HuH-7 (cell line): ENCODE results near the gene ZNF766.
"Not testable (repeated sequence)": the region's sequence is repeated elsewhere in the genome, so short reads cannot be mapped to it uniquely, and the experiment has no call there.

Experiments
- DNase-seq: peaks from one replicate; pipeline ENCODE4 v3.0.0; 2011; ENCODE audit warnings: low spot score

Gene ZNF766

GRCh38 chr19:52275988-52276387 lies 6.6 kb downstream of the ZNF766 start:
- no peak for DNase-seq

GRCh38 chr19:52277471-52277870 lies 8.1 kb downstream of the ZNF766 start:
- DNase-seq, result no peak

GRCh38 chr19:52286256-52286655 lies 16.9 kb downstream of the ZNF766 start:
- no peak for DNase-seq

GRCh38 chr19:52291781-52292180 lies 22.4 kb downstream of the ZNF766 start:
- no peak for DNase-seq

- not testable (repeated sequence) for DNase-seq
Observed at GRCh38 chr19:52292946-52293345, 23.6 kb downstream of the ZNF766 start.

- peak; percentile 6 for DNase-seq
Observed at GRCh38 chr19:52296400-52296772, 27.0 kb downstream of the ZNF766 start.

GRCh38 chr19:52296773-52297600 lies 27.6 kb downstream of the ZNF766 start, which contains the start of gene ZNF480:
Gene ZNF480, plus strand, starts transcription at chr19:52297169. Its CDS starts 3,244 bp downstream, at chr19:52300413.
- DNase-seq, result peak; percentile 72

- DNase-seq, result no peak
Observed at GRCh38 chr19:52297601-52298364, 28.4 kb downstream of the ZNF766 start.

GRCh38 chr19:52307275-52307674 lies 37.9 kb downstream of the ZNF766 start:
- DNase-seq, result no peak

GRCh38 chr19:52322429-52322828 lies 53.0 kb downstream of the ZNF766 start:
- DNase-seq, result no peak

GRCh38 chr19:52331757-52332156 lies 62.4 kb downstream of the ZNF766 start:
- DNase-seq, result no peak

- DNase-seq, result no peak
Observed at GRCh38 chr19:52335768-52336116, 66.4 kb downstream of the ZNF766 start.

- DNase-seq, result peak; percentile 68
Observed at GRCh38 chr19:52336117-52336790, 66.9 kb downstream of the ZNF766 start, which contains the start of gene ZNF610. Gene ZNF610, plus strand, starts transcription at chr19:52336243. Its CDS starts 12,930 bp downstream, at chr19:52349173.

- peak; percentile 9 for DNase-seq
Observed at GRCh38 chr19:52336791-52337381, 67.5 kb downstream of the ZNF766 start.

GRCh38 chr19:52339022-52339421 lies 69.6 kb downstream of the ZNF766 start:
- DNase-seq, result not testable (repeated sequence)

- peak; percentile 16 for DNase-seq
Observed at GRCh38 chr19:52343548-52343947, 74.2 kb downstream of the ZNF766 start.

GRCh38 chr19:52345162-52345561 lies 75.8 kb downstream of the ZNF766 start:
- DNase-seq, result no peak
